ENCODE results near the gene ANKHD1. TPM values are rescaled to one million over a fixed set of nuclear protein-coding genes. Genes with fewer than 3 reads are reported as not detected.

ANKHD1 gene
- total RNA-seq, 1 experiment from 2014 or later = 109 TPM

DNA sequence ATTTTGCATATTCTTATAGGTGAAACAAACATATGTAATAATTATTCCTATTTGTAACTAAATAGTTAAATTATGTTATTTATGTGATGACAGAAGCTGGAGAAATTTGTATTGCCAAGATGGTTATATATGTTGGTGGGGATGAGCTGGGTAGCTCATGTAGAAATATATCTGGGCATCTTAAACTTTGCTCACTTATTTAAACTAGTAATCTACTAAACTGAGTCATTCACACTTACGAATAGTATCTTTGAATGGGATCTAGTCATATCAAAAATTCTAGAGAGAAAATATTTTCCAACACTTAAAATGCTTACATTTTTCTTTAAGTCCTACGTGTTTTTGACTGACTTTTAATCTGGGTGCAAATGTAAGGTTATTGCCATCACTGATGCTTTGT lies 101.2 kb downstream of the ANKHD1 start:
- H3K36me3 ChIP-seq (ENCODE audit: low read depth) = peaks cover 27% of the 10 kb centered on the region
- H3K4me2 ChIP-seq = no peak overlapping the region
- H3K4me1 ChIP-seq (replicated peaks; ENCODE audit: insufficient read depth) = no peaks in the 10 kb centered on the region
- no peak for TF ChIP-seq CTCF (conservative IDR thresholded peaks at IDR 0.05)
- no peak for TF ChIP-seq EZH2 (IDR thresholded peaks at IDR 0.05; ENCODE audit: low read depth)
- POLR2A ChIA-PET (ENCODE audit: unreplicated experiment) = no interaction called here
- CTCF ChIA-PET = no interaction called here
- intact Hi-C loops (cut with micrococcal nuclease; ENCODE audit: unreplicated experiment) = no loop called here
- no peak overlapping the region for H2AFZ ChIP-seq
- H3K9me3 ChIP-seq (ENCODE audit: insufficient read depth, low read depth) = no peaks in the 10 kb centered on the region
- peaks cover 25% of the 10 kb centered on the region for H3F3A ChIP-seq (ENCODE audit: insufficient read depth, low read depth)
- H3K27me3 ChIP-seq (ENCODE audit: insufficient read depth, low read depth) = no peaks in the 10 kb centered on the region
- no TSS peak for BruUV-seq (replicated peaks)
- peaks cover 3% of the 10 kb centered on the region; the same call in 1 of the 2 replicates for H4K20me1 ChIP-seq (ENCODE audit: insufficient read depth)
- no peak overlapping the region for H3K4me3 ChIP-seq
- DNase-seq = no peak
- no peaks in the 10 kb centered on the region for H3K9me2 ChIP-seq (ENCODE audit: insufficient read depth)
- H3K27ac ChIP-seq = no peak overlapping the region
- no peaks in the 10 kb centered on the region for H3K79me2 ChIP-seq (ENCODE audit: low read depth)

GRCh38 chr5:140509898-140510297 lies 108.3 kb downstream of the ANKHD1 start:
- H3K36me3 ChIP-seq (ENCODE audit: low read depth) = peaks cover 51% of the 10 kb centered on the region

GRCh38 chr5:140513124-140513523 lies 111.5 kb downstream of the ANKHD1 start:
- Histone ChIP-seq H3K36me3 (ENCODE audit: low read depth) (peaks cover 33% of the 10 kb centered on the region), H3K27ac (no peak overlapping the region), H3F3A (ENCODE audit: insufficient read depth, low read depth) (peaks cover 20% of the 10 kb centered on the region), H3K9me3 (ENCODE audit: insufficient read depth, low read depth) (no peaks in the 10 kb centered on the region), H3K4me2 (no peak overlapping the region), H2AFZ (no peak overlapping the region), H4K20me1 (ENCODE audit: insufficient read depth) (peaks cover 6% of the 10 kb centered on the region; the same call in 1 of the 2 replicates), H3K27me3 (ENCODE audit: insufficient read depth, low read depth) (no peaks in the 10 kb centered on the region), H3K4me3 (no peak overlapping the region), H3K79me2 (ENCODE audit: low read depth) (no peaks in the 10 kb centered on the region), H3K4me1 (replicated peaks; ENCODE audit: insufficient read depth) (no peaks in the 10 kb centered on the region), H3K9me2 (ENCODE audit: insufficient read depth) (no peaks in the 10 kb centered on the region)
- CTCF ChIA-PET = no interaction called here
- BruUV-seq (replicated peaks) = no TSS peak
- POLR2A ChIA-PET (ENCODE audit: unreplicated experiment) = no interaction called here
- TF ChIP-seq EZH2 (IDR thresholded peaks at IDR 0.05; ENCODE audit: low read depth) = no peak
- no peak for TF ChIP-seq CTCF (conservative IDR thresholded peaks at IDR 0.05)
- intact Hi-C loops (cut with micrococcal nuclease; ENCODE audit: unreplicated experiment) = no loop called here
- DNase-seq = no peak

More at GRCh38 chr5:140509898-140510297, 108.3 kb downstream of the ANKHD1 start:
- no peaks in the 10 kb centered on the region for H3K79me2 ChIP-seq (ENCODE audit: low read depth)
- H3F3A ChIP-seq (ENCODE audit: insufficient read depth, low read depth) = peaks cover 25% of the 10 kb centered on the region
- no peak overlapping the region for H2AFZ ChIP-seq
- no peaks in the 10 kb centered on the region for H3K9me3 ChIP-seq (ENCODE audit: insufficient read depth, low read depth)
- no peak overlapping the region for H3K4me3 ChIP-seq
- H3K9me2 ChIP-seq (ENCODE audit: insufficient read depth) = no peaks in the 10 kb centered on the region
- H3K27me3 ChIP-seq (ENCODE audit: insufficient read depth, low read depth) = no peaks in the 10 kb centered on the region
- TF ChIP-seq CTCF (conservative IDR thresholded peaks at IDR 0.05) (no peak), EZH2 (IDR thresholded peaks at IDR 0.05; ENCODE audit: low read depth) (no peak)
- BruUV-seq (replicated peaks) = no TSS peak
- no peaks in the 10 kb centered on the region for H3K4me1 ChIP-seq (replicated peaks; ENCODE audit: insufficient read depth)
- intact Hi-C loops (cut with micrococcal nuclease; ENCODE audit: unreplicated experiment) = no loop called here
- CTCF ChIA-PET = no interaction called here
- DNase-seq = no peak
- no peak overlapping the region for H3K4me2 ChIP-seq
- H3K27ac ChIP-seq = no peak overlapping the region
- POLR2A ChIA-PET (ENCODE audit: unreplicated experiment) = no interaction called here
- peaks cover 6% of the 10 kb centered on the region; the same call in 1 of the 2 replicates for H4K20me1 ChIP-seq (ENCODE audit: insufficient read depth)
